GM19438 (cell line): ENCODE results near the gene PDE5A.
A peak's percentile ranks its signal among the peaks of the same experiment; 100 is the strongest.
"Not testable (repeated sequence)": the region's sequence is repeated elsewhere in the genome, so short reads cannot be mapped to it uniquely, and the experiment has no call there.

ENCODE experiments used
- ATAC-seq: cut with Tn5 transposase; IDR thresholded peaks from one replicate; pipeline ENCODE4 v1.9.1; 2021; ENCODE audit warnings: low read depth; ENCODE audit not compliant: unreplicated experiment

PDE5A gene

GRCh38 chr4:119628281-119629141 is at the start of gene PDE5A:
TSS of gene PDE5A (minus strand) at chr4:119628804. CDS start at chr4:119628671, 133 bp downstream.
- ATAC-seq = peak; percentile 82

- ATAC-seq = no peak
Measured at GRCh38 chr4:119676101-119676500, 47.5 kb upstream of the PDE5A start.

GRCh38 chr4:119675391-119675790 is 46.8 kb upstream of the PDE5A start:
- ATAC-seq = no peak

- ATAC-seq = no peak
Measured at GRCh38 chr4:119672938-119673337, 44.3 kb upstream of the PDE5A start.

- ATAC-seq = no peak
Measured at GRCh38 chr4:119672086-119672485, 43.5 kb upstream of the PDE5A start.

GRCh38 chr4:119671205-119671604 is 42.6 kb upstream of the PDE5A start:
- no peak for ATAC-seq

GRCh38 chr4:119667802-119668201 is 39.2 kb upstream of the PDE5A start:
- no peak for ATAC-seq

- ATAC-seq = no peak
Measured at GRCh38 chr4:119666653-119667091, 38.1 kb upstream of the PDE5A start.

- ATAC-seq = no peak
Measured at GRCh38 chr4:119665752-119666151, 37.1 kb upstream of the PDE5A start.

- no peak for ATAC-seq
Measured at GRCh38 chr4:119664168-119664907, 35.7 kb upstream of the PDE5A start.

GRCh38 chr4:119663160-119663788 is 34.7 kb upstream of the PDE5A start:
- no peak for ATAC-seq

- ATAC-seq = not testable (repeated sequence)
Measured at GRCh38 chr4:119662612-119663011, 34.0 kb upstream of the PDE5A start.

- no peak for ATAC-seq
Measured at GRCh38 chr4:119661231-119661630, 32.6 kb upstream of the PDE5A start.

- no peak for ATAC-seq
Measured at GRCh38 chr4:119659576-119659975, 31.0 kb upstream of the PDE5A start.

GRCh38 chr4:119657111-119657611 is 28.6 kb upstream of the PDE5A start:
- no peak for ATAC-seq

- ATAC-seq = no peak
Measured at GRCh38 chr4:119656342-119656741, 27.7 kb upstream of the PDE5A start.

GRCh38 chr4:119655111-119655837 is 26.7 kb upstream of the PDE5A start:
- no peak for ATAC-seq

GRCh38 chr4:119653990-119654389 is 25.4 kb upstream of the PDE5A start:
- no peak for ATAC-seq

- ATAC-seq = no peak
Measured at GRCh38 chr4:119652998-119653397, 24.4 kb upstream of the PDE5A start.

GRCh38 chr4:119648398-119648797 is 19.8 kb upstream of the PDE5A start:
- ATAC-seq = no peak
